ENCODE results near the gene DHX57.

DNA sequence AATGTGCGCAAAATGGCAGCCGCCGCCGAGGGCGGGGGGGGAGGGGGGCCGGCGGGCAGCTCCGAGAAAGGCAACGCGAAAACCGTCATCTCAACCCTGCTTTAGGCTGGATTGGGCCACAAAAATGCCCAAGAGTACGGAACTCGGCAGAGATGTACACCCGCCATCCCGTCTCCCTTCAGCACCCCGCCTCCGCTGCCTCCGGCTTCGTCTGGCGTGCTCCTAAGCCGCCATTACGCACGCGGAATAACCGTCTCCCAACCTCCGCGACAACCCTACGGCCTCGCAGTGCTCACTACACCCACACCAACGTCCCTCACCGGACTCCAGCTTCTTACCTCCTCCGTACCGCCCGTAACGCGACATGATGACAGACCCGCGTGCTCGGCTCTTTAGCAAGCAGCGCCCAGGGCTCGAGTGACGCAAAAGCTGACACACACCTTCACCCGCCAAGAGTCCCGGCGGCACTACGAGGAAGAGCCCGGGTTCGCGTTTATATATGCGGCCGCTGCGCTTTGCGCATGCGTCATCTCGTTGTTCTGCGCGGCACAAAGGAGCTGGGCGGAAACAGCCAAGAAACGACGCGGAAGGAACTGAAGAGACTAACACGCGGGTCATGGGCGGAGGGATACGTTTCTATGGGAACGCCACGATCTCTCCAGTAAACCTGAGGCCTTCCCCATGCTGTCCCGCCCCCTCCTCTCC lies 124.7 kb downstream of the DHX57 start, which contains the start of gene SRSF7:
- TF ChIP-seq, protein P1, sequence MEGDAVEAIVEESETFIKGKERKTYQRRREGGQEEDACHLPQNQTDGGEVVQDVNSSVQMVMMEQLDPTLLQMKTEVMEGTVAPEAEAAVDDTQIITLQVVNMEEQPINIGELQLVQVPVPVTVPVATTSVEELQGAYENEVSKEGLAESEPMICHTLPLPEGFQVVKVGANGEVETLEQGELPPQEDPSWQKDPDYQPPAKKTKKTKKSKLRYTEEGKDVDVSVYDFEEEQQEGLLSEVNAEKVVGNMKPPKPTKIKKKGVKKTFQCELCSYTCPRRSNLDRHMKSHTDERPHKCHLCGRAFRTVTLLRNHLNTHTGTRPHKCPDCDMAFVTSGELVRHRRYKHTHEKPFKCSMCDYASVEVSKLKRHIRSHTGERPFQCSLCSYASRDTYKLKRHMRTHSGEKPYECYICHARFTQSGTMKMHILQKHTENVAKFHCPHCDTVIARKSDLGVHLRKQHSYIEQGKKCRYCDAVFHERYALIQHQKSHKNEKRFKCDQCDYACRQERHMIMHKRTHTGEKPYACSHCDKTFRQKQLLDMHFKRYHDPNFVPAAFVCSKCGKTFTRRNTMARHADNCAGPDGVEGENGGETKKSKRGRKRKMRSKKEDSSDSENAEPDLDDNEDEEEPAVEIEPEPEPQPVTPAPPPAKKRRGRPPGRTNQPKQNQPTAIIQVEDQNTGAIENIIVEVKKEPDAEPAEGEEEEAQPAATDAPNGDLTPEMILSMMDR (IDR thresholded peaks at IDR 0.05), result no peak
- TF ChIP-seq ZFX (IDR thresholded peaks at IDR 0.05; ENCODE audit: borderline replicate concordance), result no peak
